COLO829 (cell line): ENCODE measurements around the gene CACNA2D3.

Experiments
- DNase-seq: peaks from one replicate; pipeline ENCODE4 v3.0.0; 2012; ENCODE audit warnings: low spot score

CACNA2D3 gene

GRCh38 chr3:54918516-54918915, 796.2 kb downstream of the CACNA2D3 start:
- DNase-seq, result no peak

GRCh38 chr3:54928046-54928770, 805.9 kb downstream of the CACNA2D3 start, which contains the start of gene LRTM1:
TSS of gene LRTM1 (minus strand) at chr3:54928059. CDS start at chr3:54927911, 148 bp downstream.
- no peak for DNase-seq

GRCh38 chr3:54931182-54931581, 808.8 kb downstream of the CACNA2D3 start:
- DNase-seq, result no peak

- DNase-seq, result no peak
Measured at GRCh38 chr3:54932606-54933005, 810.3 kb downstream of the CACNA2D3 start.

GRCh38 chr3:54935869-54936268, 813.5 kb downstream of the CACNA2D3 start:
- no peak for DNase-seq

GRCh38 chr3:54936561-54936960, 814.2 kb downstream of the CACNA2D3 start:
- no peak for DNase-seq

- no peak for DNase-seq
Measured at GRCh38 chr3:54939557-54940300, 817.4 kb downstream of the CACNA2D3 start.

- no peak for DNase-seq
Measured at GRCh38 chr3:54940971-54941370, 818.6 kb downstream of the CACNA2D3 start.

GRCh38 chr3:54941690-54942362, 819.5 kb downstream of the CACNA2D3 start:
- DNase-seq, result no peak

GRCh38 chr3:54949491-54950044, 827.2 kb downstream of the CACNA2D3 start:
- no peak for DNase-seq

GRCh38 chr3:54950391-54951003, 828.1 kb downstream of the CACNA2D3 start:
- DNase-seq, result no peak

GRCh38 chr3:54951405-54951804, 829.1 kb downstream of the CACNA2D3 start:
- DNase-seq, result peak; percentile 9

GRCh38 chr3:54954022-54954421, 831.7 kb downstream of the CACNA2D3 start:
- DNase-seq, result no peak

GRCh38 chr3:54954521-54954920, 832.2 kb downstream of the CACNA2D3 start:
- no peak for DNase-seq

- DNase-seq, result no peak
Measured at GRCh38 chr3:54955496-54955895, 833.1 kb downstream of the CACNA2D3 start.

GRCh38 chr3:54955941-54956340, 833.6 kb downstream of the CACNA2D3 start:
- no peak for DNase-seq

- DNase-seq, result no peak
Measured at GRCh38 chr3:54957711-54958110, 835.4 kb downstream of the CACNA2D3 start.

GRCh38 chr3:54960082-54960481, 837.7 kb downstream of the CACNA2D3 start:
- no peak for DNase-seq

GRCh38 chr3:54960701-54961100, 838.3 kb downstream of the CACNA2D3 start:
- no peak for DNase-seq

- no peak for DNase-seq
Measured at GRCh38 chr3:54962200-54962599, 839.8 kb downstream of the CACNA2D3 start.

GRCh38 chr3:54963641-54964040, 841.3 kb downstream of the CACNA2D3 start:
- no peak for DNase-seq

- no peak for DNase-seq
Measured at GRCh38 chr3:54964081-54964480, 841.7 kb downstream of the CACNA2D3 start.
